Cardiac muscle cell (in vitro differentiated cells and primary cell): ENCODE results near the gene LAMC1. TPM values are rescaled to one million over a fixed set of nuclear protein-coding genes. Genes with fewer than 3 reads are reported as not detected.

Experiments
- DNase-seq, 2 donors: peaks; one replicate each; pipeline versions ENCODE4 v3.0.0 to v3.0.0-alpha.2; 2010 to 2017; ENCODE audit warnings: low read depth in 1 of 2, low spot score in 1 of 2
- H3K27ac ChIP-seq: fragments of 200-600 bp; sonication (generic); 2 replicates; pipeline ENCODE4 v1.5.1; 2016
- H3K27me3 ChIP-seq: fragments of 200-600 bp; sonication (generic); 2 replicates; pipeline ENCODE4 v1.6.0; 2016; ENCODE audit warnings: control low read depth
- H3K36me3 ChIP-seq: fragments of 200-600 bp; sonication (generic); 2 replicates; pipeline ENCODE4 v1.5.1; 2016; ENCODE audit warnings: control low read depth
- H3K4me1 ChIP-seq: fragments of 200-600 bp; sonication (generic); 2 replicates; pipeline ENCODE4 v1.8.1; 2017; ENCODE audit warnings: low read depth, mild to moderate bottlenecking, mixed run types
- H3K4me3 ChIP-seq: fragments of 200-600 bp; sonication (generic); 2 replicates; pipeline ENCODE4 v1.5.1; 2016; ENCODE audit warnings: mild to moderate bottlenecking
- H3K9me3 ChIP-seq: fragments of 200-600 bp; sonication (generic); 2 replicates; pipeline ENCODE4 v1.5.1; 2017; ENCODE audit warnings: low read depth, mild to moderate bottlenecking, control low read depth
- polyA plus RNA-seq: library from polyadenylated mRNA; unstranded; fragments of >200 nt; fragmentation: Nextera tagmentation; extraction: Ambion mirVana; gene quantifications from 2 replicates; pipeline ENCODE4 v1.2.1, GENCODE V29; 2016
- total RNA-seq: library from RNA; depleted of rRNA; stranded (reverse); fragments of >200 nt; gene quantifications from 2 replicates; pipeline ENCODE4 v1.2.3, GENCODE V29; 2016
- TF ChIP-seq, protein P1 (sequence below): IDR thresholded peaks from 2 replicates; pipeline ENCODE4 v1.5.1; 2012; ENCODE audit warnings: low read depth, mild to moderate bottlenecking, low read length

The LAMC1 gene
- total and polyA plus RNA-seq, 2 experiments from 2014 or later: 66.4 to 329 TPM

DNA sequence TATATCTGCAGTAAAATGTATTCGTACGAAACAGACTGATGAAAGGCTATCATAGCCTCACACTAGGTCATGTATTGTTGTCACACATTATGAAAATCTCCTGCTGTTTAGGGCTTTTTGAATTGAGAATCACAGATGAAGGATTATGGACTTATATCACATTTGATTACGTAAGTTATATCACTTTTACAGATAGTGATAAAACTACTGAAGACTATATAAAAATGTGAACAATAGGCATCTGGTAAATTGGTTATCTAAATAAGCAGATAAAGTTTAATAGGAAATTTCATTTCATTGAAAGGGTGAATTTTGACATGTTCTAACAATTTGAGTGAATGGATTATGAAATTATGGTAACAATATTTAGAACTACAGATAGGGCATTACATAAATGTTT is 20.0 kb downstream of the LAMC1 start:
- Histone ChIP-seq H3K27me3 (no peaks in the 10 kb centered on the region), H3K9me3 (no peaks in the 10 kb centered on the region), H3K36me3 (no peaks in the 10 kb centered on the region), H3K4me3 (no peak overlapping the region), H3K4me1 (peaks cover 24% of the 10 kb centered on the region), H3K27ac (no peak overlapping the region)
- DNase-seq: no peak
- TF ChIP-seq, protein P1, sequence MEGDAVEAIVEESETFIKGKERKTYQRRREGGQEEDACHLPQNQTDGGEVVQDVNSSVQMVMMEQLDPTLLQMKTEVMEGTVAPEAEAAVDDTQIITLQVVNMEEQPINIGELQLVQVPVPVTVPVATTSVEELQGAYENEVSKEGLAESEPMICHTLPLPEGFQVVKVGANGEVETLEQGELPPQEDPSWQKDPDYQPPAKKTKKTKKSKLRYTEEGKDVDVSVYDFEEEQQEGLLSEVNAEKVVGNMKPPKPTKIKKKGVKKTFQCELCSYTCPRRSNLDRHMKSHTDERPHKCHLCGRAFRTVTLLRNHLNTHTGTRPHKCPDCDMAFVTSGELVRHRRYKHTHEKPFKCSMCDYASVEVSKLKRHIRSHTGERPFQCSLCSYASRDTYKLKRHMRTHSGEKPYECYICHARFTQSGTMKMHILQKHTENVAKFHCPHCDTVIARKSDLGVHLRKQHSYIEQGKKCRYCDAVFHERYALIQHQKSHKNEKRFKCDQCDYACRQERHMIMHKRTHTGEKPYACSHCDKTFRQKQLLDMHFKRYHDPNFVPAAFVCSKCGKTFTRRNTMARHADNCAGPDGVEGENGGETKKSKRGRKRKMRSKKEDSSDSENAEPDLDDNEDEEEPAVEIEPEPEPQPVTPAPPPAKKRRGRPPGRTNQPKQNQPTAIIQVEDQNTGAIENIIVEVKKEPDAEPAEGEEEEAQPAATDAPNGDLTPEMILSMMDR: no peak

DNA sequence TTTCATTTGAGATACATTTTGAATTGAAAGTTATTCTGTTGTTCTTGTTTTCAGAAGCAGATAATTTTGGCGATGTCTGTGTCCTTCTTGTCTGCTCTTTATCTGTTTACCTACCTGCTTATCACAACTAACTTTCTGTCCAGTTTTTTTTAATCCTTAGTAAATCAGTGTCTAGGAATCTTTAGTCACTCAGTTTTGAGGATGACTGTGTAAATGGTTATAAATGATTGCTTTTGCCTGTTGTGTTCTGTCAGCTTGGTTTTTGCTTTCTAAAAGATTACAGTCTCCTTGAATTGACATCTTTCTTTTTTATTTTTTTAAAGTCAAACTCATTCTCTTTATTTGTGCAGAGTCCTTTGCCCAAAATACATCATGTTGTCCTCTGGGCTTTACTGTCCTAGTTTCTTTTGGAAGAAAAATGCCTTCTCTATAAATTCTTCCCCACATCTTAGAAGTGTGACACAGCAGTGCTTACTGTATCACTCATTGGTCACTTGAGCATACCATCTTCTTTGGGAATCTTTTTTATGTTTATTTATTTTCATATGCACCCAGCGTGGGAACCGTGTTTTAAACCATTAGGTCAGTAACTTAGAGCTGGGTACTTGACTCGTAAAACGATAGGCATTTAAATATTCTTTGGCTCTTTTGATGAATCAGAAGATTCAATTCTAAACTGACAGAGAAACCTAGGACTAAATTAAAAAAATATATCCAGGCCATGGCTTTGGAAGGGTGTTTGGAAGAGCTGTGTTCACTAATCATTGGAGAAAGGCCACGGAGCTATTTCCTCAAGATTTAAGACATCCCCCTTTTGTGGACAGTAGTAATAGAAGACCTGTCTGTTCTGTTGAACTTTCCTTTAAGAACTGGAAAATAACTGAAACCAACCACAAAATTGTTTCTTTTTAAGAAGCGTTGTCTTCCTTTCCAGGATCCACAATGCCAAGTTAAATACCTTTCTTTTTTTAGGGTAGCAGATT is 20.9 kb downstream of the LAMC1 start:
- TF ChIP-seq, protein P1: no peak
- no peak overlapping the region for H3K27ac ChIP-seq
- peaks cover 22% of the 10 kb centered on the region for H3K4me1 ChIP-seq
- H3K36me3 ChIP-seq: no peaks in the 10 kb centered on the region
- no peak for DNase-seq
- H3K4me3 ChIP-seq: no peak overlapping the region
- H3K27me3 ChIP-seq: no peaks in the 10 kb centered on the region
- no peaks in the 10 kb centered on the region for H3K9me3 ChIP-seq

DNA sequence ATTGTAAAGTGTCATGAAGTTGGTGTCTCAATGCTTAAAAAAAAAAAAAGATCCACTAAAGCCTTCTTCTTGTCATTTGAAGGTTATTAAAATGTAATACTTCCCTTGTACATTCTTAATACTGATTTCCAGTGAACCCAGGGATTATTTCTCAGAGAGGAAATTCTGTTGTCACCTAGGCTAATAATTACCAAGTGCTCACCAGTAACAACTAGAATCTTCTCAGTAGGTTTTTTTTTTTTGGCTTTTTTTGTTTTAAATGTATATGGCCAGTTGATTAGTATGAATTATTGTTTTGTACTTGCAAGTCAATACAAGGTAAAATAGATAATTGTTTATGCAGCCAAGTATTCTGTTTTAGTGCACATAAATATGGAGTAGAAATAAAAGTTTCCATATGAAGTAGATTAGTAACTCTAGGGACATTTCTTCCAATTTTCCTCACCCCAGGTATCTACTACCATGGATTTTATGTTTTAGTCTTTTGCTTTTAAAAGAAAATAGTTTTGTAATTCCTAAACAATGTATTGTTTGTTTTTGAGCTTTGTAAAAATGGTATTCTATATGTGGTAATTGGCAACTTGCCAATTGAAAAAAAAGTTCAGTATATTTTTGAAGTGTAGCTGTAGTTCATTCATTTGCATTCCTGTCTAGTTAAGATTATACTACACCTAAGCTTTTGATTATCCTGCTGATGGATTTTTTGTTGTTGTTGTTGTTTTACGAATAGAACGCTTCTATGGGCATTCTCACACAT is 21.9 kb downstream of the LAMC1 start:
- H3K36me3 ChIP-seq: no peaks in the 10 kb centered on the region
- DNase-seq: no peak
- no peaks in the 10 kb centered on the region for H3K27me3 ChIP-seq
- no peaks in the 10 kb centered on the region for H3K9me3 ChIP-seq
- H3K4me3 ChIP-seq: no peak overlapping the region
- TF ChIP-seq, protein P1: no peak
- H3K4me1 ChIP-seq: peaks cover 14% of the 10 kb centered on the region
- H3K27ac ChIP-seq: no peak overlapping the region

DNA sequence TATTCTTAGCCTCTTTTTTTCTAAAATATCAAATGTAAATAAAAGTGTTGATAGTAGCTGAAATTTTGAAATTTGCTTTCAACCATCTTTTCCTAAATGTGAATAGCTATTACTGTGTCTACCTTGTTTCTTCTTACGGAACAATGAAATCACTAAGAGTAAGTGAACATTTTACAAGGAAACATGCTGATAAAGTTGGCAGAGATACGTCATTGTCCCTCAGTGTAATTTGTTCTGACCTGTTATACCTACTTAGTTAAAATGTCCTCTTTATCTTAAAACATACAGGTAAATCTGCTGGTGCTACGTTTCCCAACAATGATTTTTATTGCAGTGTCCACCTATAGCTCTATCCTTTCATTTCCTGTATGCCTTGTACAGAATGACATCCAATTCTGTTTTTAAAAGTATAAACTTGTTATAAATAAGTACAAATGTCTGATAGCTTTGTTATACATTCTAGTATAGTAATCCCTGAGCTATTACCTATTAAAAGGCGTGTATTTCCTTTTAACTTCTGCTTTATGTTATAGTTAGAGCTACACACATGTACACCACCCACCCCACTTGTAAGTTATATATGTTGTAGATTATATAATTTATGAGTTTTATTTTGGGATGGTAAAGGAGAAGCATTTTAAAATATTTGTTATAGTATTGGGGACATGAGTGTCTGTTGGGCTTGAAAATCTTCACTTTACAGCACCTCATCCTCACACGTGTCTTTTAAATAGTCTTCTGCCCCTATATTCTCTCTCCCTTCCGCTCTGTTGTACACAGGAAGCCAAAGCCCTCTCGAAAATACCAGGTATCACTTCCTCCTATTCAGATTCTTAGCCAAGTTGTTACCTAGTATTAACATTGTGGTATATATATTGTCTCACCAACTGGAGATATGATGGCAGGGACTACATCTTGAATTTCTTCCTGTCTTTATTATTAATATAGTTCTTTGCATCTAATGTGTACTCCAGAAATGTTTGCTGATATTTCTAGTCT is 25.2 kb downstream of the LAMC1 start:
- no peak overlapping the region for H3K27ac ChIP-seq
- no peak for DNase-seq
- H3K36me3 ChIP-seq: no peaks in the 10 kb centered on the region
- H3K4me1 ChIP-seq: peaks cover 7% of the 10 kb centered on the region
- H3K9me3 ChIP-seq: no peaks in the 10 kb centered on the region
- TF ChIP-seq, protein P1: no peak
- H3K4me3 ChIP-seq: no peak overlapping the region
- no peaks in the 10 kb centered on the region for H3K27me3 ChIP-seq

DNA sequence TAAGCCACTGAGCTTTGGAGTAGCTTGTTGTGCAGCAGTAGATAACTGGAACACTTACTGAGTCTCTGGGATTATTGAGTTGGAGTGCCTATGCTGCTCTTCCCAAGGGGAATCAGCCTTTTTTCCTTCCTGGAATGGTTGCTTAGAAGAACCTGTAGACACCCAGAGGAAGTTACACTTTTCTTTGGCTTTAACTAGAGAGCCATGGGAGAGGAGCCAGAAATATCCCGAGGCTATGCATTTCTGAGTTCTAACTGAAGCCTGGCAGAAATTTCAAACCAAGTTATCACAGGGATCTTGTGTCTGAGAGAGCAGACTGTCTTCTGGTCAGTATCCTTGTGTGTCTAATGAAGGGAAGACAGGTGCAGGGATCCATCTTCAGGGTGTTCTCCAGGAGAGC is 28.3 kb downstream of the LAMC1 start:
- H3K9me3 ChIP-seq: no peaks in the 10 kb centered on the region
- no peaks in the 10 kb centered on the region for H3K4me1 ChIP-seq
- H3K36me3 ChIP-seq: no peaks in the 10 kb centered on the region
- H3K4me3 ChIP-seq: no peak overlapping the region
- TF ChIP-seq, protein P1: no peak
- H3K27ac ChIP-seq: no peak overlapping the region
- no peaks in the 10 kb centered on the region for H3K27me3 ChIP-seq
- DNase-seq: no peak
